Esophagus muscularis mucosa (tissue), 3 donors: ENCODE measurements around the gene GRK2.

Source experiments
- POLR2A ChIP-seq: fragments of 450-650 bp; IDR thresholded peaks from one replicate; pipeline ENCODE4 v1.6.1; 2017; ENCODE audit warnings: antibody characterized with exemption, moderate library complexity, mild to moderate bottlenecking, low read depth
- TF ChIP-seq, protein P1 (sequence below), 3 experiments: fragments of 200-600 bp in 2 of 3; fragments of 450-650 bp in 1 of 3; sonication (generic) in 2 of 3; IDR thresholded peaks; one replicate each; pipeline ENCODE4 v1.5.1; 2017 to 2019; ENCODE audit warnings: antibody characterized with exemption in 3 of 3, mild to moderate bottlenecking in 2 of 3, moderate library complexity in 1 of 3

DNA sequence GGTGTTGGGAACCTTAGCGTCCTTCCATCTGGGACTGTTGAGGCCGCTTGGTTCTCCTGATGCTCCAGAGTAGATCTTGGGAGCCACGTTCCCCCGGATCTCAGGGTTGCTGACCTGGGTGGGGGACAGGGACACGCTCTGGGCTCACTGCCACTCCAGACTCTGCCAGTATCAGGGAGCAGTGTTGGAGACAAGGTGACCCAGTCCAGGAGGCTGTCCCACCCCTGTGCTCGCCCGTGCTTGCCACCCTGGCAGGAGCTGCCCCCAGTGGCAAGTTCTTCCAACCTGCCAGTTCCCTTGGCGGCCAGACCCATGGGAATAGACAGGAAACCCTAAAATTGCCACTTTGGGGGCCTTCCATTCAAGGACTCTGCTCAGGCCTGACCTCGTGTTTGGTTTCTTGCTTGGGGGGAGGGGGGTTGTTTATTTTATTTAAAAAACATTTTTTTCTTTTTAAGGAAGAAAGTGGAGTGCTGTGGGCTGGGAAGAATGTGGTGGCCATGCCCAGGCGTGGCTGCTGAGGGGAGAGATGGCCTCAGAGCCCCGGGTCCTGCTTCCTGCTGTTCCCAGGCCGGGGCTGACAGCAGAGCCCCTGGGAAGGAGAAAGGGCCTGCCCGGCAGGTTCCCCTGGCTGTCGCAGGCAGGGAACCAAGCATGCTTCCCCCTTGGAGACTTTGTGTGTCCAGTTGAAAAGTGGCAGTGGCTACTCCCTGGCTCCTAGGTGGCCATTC lies 7.2 kb downstream of the GRK2 start:
- TF ChIP-seq, protein P1, sequence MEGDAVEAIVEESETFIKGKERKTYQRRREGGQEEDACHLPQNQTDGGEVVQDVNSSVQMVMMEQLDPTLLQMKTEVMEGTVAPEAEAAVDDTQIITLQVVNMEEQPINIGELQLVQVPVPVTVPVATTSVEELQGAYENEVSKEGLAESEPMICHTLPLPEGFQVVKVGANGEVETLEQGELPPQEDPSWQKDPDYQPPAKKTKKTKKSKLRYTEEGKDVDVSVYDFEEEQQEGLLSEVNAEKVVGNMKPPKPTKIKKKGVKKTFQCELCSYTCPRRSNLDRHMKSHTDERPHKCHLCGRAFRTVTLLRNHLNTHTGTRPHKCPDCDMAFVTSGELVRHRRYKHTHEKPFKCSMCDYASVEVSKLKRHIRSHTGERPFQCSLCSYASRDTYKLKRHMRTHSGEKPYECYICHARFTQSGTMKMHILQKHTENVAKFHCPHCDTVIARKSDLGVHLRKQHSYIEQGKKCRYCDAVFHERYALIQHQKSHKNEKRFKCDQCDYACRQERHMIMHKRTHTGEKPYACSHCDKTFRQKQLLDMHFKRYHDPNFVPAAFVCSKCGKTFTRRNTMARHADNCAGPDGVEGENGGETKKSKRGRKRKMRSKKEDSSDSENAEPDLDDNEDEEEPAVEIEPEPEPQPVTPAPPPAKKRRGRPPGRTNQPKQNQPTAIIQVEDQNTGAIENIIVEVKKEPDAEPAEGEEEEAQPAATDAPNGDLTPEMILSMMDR (IDR thresholded peaks at IDR 0.05), result no peak
- TF ChIP-seq POLR2A, result no peak
